Measurements from ENCODE around the gene OXLD1. TPM values are rescaled to one million over a fixed set of nuclear protein-coding genes. Genes with fewer than 3 reads are reported as not detected.

The OXLD1 gene
- total RNA-seq = 10 to 100 TPM; 30.2 to 36.5 TPM
- polyA plus RNA-seq (2013, experiment 1 of 2) = 30.5 TPM
- 25.5 TPM for polyA plus RNA-seq (2013, experiment 2 of 2)
- long read RNA-seq, experiment 1, transcript OXLD1-206 (1 exons, 1,600 nt) = major isoform, 8 of 17 reads
- long read RNA-seq, experiment 1, transcript OXLD1-207 (2 exons, 821 nt) = minor isoform, 5 of 17 reads
- long read RNA-seq, experiment 1, partial matches to known transcripts = 0 of 17 reads
- long read RNA-seq, experiment 1, other reads (novel, unspliced or antisense) = 2 of 17 reads
- long read RNA-seq, experiment 2, transcript OXLD1-206 (1 exons, 1,600 nt) = major isoform, 31 of 38 reads
- long read RNA-seq, experiment 2, partial matches to known transcripts = 0 of 38 reads
- long read RNA-seq, experiment 2, other reads (novel, unspliced or antisense) = 0 of 38 reads
- long read RNA-seq, experiment 3, transcript OXLD1-206 (1 exons, 1,600 nt) = major isoform, 66 of 89 reads
- long read RNA-seq, experiment 3, transcript OXLD1-207 (2 exons, 821 nt) = minor isoform, 13 of 89 reads
- long read RNA-seq, experiment 3, partial matches to known transcripts = 0 of 89 reads
- long read RNA-seq, experiment 3, other reads (novel, unspliced or antisense) = 0 of 89 reads
- long read RNA-seq, experiment 4, transcript OXLD1-206 (1 exons, 1,600 nt) = major isoform, 14 of 36 reads
- long read RNA-seq, experiment 4, transcript OXLD1-207 (2 exons, 821 nt) = minor isoform, 12 of 36 reads
- long read RNA-seq, experiment 4, partial matches to known transcripts = 0 of 36 reads
- long read RNA-seq, experiment 4, other reads (novel, unspliced or antisense) = 1 of 36 reads

DNA sequence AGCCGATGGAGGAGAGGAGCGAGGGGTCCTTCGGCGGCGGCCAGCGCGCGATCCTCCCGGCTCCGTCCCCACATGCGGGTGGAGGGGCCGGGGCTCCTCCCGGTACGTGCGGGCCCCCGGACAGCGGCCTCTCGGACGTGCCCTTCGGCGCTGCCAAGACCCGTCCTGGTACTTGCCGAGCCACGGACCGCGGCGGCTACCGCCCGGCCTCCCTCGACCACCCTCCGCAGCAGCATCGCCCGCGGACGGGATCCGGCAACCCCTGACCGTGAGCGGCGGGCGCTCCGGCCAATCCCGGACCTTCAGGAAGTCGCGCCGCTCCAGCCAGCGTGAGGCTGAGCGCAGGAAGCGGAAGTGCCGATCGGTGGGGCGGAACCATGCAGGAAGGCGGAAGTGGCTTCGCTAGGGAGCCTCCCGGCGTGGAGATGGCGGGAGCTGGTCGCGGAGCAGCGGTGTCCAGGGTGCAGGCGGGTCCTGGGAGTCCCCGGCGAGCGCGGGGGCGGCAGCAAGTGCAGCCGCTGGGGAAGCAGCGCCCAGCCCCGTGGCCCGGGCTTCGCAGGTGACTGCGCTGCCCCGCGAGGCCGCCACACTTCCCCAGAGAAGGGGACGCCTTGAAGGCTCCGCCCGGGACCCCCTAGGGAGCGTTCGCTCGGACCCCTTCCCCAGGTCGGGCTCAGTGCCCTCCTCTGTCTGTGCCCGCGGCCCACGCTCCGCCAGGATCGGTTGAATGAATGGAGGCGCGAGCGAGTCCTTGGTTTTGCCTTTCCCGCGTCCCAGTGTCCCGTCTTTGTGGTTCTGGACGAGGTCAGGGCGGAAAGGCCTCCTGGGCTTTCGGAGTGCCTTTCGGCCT lies at the start of gene OXLD1, which contains the start of gene CCDC137:
Gene OXLD1 (minus strand): TSS at position 264 of the 850 bp plus-strand sequence. CDS start 28 bp downstream, at position 236.
Gene CCDC137 (plus strand): TSS at position 396 of the 850 bp plus-strand sequence. CDS start 30 bp downstream, at position 426.
- Histone ChIP-seq H3K9me3 (ENCODE audit: control insufficient read depth, low read length) (no peaks in the 10 kb centered on the region), H3K9ac (ENCODE audit: extremely low read depth, low read length, poor library complexity, severe bottlenecking) (peak within 1 kb of the TSS; percentile 70), H3K36me3 (ENCODE audit: control insufficient read depth, insufficient read depth, low read length) (peaks cover 43% of the 10 kb centered on the region), H3K27ac (ENCODE audit: low read depth, low read length) (peak within 1 kb of the TSS; percentile 63), H3K27me3 (ENCODE audit: control insufficient read depth, insufficient read depth, low read length, poor library complexity, severe bottlenecking) (no peaks in the 10 kb centered on the region), H3K4me3 (ENCODE audit: low read length) (peak within 1 kb of the TSS; percentile 96), H3K4me1 (ENCODE audit: control insufficient read depth, insufficient read depth, low read length) (peaks cover 15% of the 10 kb centered on the region)
- Mint-ChIP-seq H3K4me3 (peak within 1 kb of the TSS; percentile 72), H3K27me3 (ENCODE audit: insufficient read depth) (no peaks in the 10 kb centered on the region), H3K9me3 (no peaks in the 10 kb centered on the region), H3K27ac (peak within 1 kb of the TSS; percentile 93), H3K4me1 (peaks cover 13% of the 10 kb centered on the region), H3K36me3 (ENCODE audit: low read depth) (peaks cover 46% of the 10 kb centered on the region)
- WGBS, 2 experiments (ENCODE audit: insufficient coverage in 1 of 2, insufficient read length in 1 of 2) = 1% methylated on average over 45 to 96 of the region's 96 CpGs
- DNase-seq = peak; percentile 100
- TF ChIP-seq, protein P1, sequence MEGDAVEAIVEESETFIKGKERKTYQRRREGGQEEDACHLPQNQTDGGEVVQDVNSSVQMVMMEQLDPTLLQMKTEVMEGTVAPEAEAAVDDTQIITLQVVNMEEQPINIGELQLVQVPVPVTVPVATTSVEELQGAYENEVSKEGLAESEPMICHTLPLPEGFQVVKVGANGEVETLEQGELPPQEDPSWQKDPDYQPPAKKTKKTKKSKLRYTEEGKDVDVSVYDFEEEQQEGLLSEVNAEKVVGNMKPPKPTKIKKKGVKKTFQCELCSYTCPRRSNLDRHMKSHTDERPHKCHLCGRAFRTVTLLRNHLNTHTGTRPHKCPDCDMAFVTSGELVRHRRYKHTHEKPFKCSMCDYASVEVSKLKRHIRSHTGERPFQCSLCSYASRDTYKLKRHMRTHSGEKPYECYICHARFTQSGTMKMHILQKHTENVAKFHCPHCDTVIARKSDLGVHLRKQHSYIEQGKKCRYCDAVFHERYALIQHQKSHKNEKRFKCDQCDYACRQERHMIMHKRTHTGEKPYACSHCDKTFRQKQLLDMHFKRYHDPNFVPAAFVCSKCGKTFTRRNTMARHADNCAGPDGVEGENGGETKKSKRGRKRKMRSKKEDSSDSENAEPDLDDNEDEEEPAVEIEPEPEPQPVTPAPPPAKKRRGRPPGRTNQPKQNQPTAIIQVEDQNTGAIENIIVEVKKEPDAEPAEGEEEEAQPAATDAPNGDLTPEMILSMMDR (conservative IDR thresholded peaks at IDR 0.05) = no peak

DNA sequence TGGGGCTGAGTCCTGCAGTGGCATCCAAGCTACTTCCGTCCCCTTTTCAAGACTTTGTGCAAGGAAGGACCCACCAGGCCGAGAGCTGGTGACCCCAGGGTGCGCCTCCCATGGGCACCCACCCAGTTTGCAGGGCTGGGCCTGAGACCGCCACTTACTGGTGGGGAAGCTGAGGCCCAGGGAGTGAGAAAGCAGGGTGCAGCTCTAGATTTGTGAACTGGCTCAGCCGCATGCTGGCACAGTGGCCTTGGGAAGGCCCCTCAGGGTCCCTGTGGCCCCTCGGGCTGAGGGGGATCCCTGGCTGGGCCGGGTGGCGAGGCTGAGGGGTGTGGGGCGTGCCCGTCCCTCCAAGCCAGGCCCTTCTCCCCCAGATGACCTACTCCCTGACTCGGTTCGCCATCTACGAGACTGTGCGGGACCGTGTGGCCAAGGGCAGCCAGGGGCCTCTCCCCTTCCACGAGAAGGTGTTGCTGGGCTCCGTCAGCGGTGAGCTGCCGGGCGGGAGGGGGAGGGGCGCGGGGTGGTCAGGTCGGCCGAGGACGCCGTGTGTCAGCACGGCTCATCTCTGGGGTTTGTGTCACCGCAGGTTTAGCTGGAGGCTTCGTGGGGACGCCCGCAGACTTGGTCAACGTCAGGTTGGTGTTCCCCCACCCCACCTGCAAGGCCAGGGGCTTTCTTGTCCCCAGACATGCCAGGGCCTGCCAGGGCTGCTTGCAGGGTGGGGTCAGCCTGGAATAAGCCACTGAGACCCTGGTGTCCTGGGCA lies 48.9 kb upstream of the OXLD1 start:
- TF ChIP-seq, protein P1 (conservative IDR thresholded peaks at IDR 0.05) = no peak
- no peak for DNase-seq
- no peak overlapping the region for H3K4me3 ChIP-seq (ENCODE audit: low read length)
- H3K4me3 Mint-ChIP-seq = no peak overlapping the region
- H3K4me1 ChIP-seq (ENCODE audit: control insufficient read depth, insufficient read depth, low read length) = peaks cover 10% of the 10 kb centered on the region
- H3K9me3 Mint-ChIP-seq = no peaks in the 10 kb centered on the region
- 90 to 92% methylated on average over 23 to 32 of the region's 32 CpGs for WGBS, 2 experiments (ENCODE audit: insufficient coverage in 1 of 2, insufficient read length in 1 of 2)
- H3K27ac ChIP-seq (ENCODE audit: low read depth, low read length) = no peak overlapping the region
- H3K36me3 Mint-ChIP-seq (ENCODE audit: low read depth) = peaks cover 2% of the 10 kb centered on the region
- no peak overlapping the region for H3K27ac Mint-ChIP-seq
- no peaks in the 10 kb centered on the region for H3K27me3 ChIP-seq (ENCODE audit: control insufficient read depth, insufficient read depth, low read length, poor library complexity, severe bottlenecking)
- H3K9me3 ChIP-seq (ENCODE audit: control insufficient read depth, low read length) = no peaks in the 10 kb centered on the region
- no peak overlapping the region for H3K9ac ChIP-seq (ENCODE audit: extremely low read depth, low read length, poor library complexity, severe bottlenecking)
- H3K27me3 Mint-ChIP-seq (ENCODE audit: insufficient read depth) = no peaks in the 10 kb centered on the region
- peaks cover 6% of the 10 kb centered on the region for H3K4me1 Mint-ChIP-seq
- no peaks in the 10 kb centered on the region for H3K36me3 ChIP-seq (ENCODE audit: control insufficient read depth, insufficient read depth, low read length)

Measured in endodermal cell (in vitro differentiated cells).